SJSA1 (cell line): ENCODE measurements around the gene NGLY1. TPM values are rescaled to one million over a fixed set of nuclear protein-coding genes. Genes with fewer than 3 reads are reported as not detected.

Experiments used
- DNase-seq, 2 experiments: peaks; one replicate each; pipeline ENCODE4 v3.0.0-alpha.2; 2015 to 2020; ENCODE audit warnings: low spot score in 2 of 2, low read depth in 1 of 2
- H3K27ac ChIP-seq: fragments of 250-450 bp; sonication (Bioruptor Pico); 2 replicates; pipeline ENCODE4 v1.5.1; 2020; ENCODE audit warnings: mild to moderate bottlenecking, moderate library complexity
- H3K27me3 ChIP-seq: fragments of 250-450 bp; sonication (Bioruptor Pico); replicated peaks from 2 replicates; pipeline ENCODE4 v1.5.1; 2020; ENCODE audit warnings: mild to moderate bottlenecking, moderate library complexity
- H3K36me3 ChIP-seq: fragments of 250-450 bp; sonication (Bioruptor Pico); 2 replicates; pipeline ENCODE4 v1.5.1; 2020; ENCODE audit warnings: mild to moderate bottlenecking
- H3K4me1 ChIP-seq: fragments of 250-450 bp; sonication (Bioruptor Pico); replicated peaks from 2 replicates; pipeline ENCODE4 v1.6.1; 2021; ENCODE audit warnings: mild to moderate bottlenecking
- H3K4me3 ChIP-seq: fragments of 250-450 bp; sonication (Bioruptor Pico); 2 replicates; pipeline ENCODE4 v1.5.1; 2020; ENCODE audit warnings: mild to moderate bottlenecking
- H3K9me3 ChIP-seq: fragments of 250-450 bp; sonication (Bioruptor Pico); replicated peaks from 2 replicates; pipeline ENCODE4 v1.5.1; 2020; ENCODE audit warnings: mild to moderate bottlenecking
- total RNA-seq: library from RNA; depleted of rRNA; stranded (reverse); fragments of >200 nt; shearing (Covaris generic); gene quantifications from 2 replicates; pipeline ENCODE4 v1.2.3, GENCODE V29; 2014; rRNA removed

The NGLY1 gene
- total RNA-seq, 1 experiment from 2014 or later, result 24.7 TPM

DNA sequence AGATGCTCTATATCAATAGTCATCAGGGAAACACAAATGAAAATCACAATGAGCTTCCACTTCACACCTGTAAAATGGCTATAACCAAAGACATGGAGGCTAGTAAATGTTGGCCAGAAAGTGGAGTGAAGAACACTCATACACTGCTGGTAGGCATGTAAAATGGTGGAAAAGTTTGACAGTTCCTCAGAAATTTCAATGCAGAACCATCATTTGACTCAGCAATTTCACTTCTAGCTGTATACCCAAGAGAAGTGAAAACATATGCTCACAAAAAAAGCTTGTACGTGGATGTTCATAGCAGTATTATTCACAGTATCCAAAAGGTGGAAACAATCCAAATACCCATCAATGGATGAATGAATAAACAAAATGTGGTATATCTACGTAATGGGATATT, 99.4 kb downstream of the NGLY1 start:
- Histone ChIP-seq H3K4me1 (no peaks in the 10 kb centered on the region), H3K27me3 (no peaks in the 10 kb centered on the region), H3K27ac (no peak overlapping the region), H3K36me3 (no peaks in the 10 kb centered on the region), H3K9me3 (no peaks in the 10 kb centered on the region), H3K4me3 (no peak overlapping the region)
- no peak for DNase-seq

DNA sequence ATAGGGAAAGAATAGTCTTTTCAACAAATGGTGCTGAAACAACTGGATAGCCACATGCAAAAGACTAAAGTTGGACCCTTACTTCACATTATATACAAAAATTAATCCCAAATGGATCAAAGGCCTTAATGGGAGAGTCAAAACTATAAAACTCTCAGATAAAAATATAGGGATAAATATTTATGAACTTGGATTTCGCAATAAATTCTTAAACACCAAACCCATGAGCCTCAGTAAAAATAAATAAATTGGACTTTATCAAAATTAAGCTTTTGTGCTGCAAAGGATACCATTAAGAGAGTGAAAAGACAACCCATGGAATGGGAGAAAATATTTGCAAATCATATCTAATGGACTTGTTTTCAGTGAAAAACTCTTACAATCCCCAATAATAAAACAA, 99.8 kb downstream of the NGLY1 start:
- Histone ChIP-seq H3K4me3 (no peak overlapping the region), H3K27ac (no peak overlapping the region), H3K9me3 (no peaks in the 10 kb centered on the region), H3K36me3 (no peaks in the 10 kb centered on the region), H3K27me3 (no peaks in the 10 kb centered on the region), H3K4me1 (no peaks in the 10 kb centered on the region)
- DNase-seq, result no peak

DNA sequence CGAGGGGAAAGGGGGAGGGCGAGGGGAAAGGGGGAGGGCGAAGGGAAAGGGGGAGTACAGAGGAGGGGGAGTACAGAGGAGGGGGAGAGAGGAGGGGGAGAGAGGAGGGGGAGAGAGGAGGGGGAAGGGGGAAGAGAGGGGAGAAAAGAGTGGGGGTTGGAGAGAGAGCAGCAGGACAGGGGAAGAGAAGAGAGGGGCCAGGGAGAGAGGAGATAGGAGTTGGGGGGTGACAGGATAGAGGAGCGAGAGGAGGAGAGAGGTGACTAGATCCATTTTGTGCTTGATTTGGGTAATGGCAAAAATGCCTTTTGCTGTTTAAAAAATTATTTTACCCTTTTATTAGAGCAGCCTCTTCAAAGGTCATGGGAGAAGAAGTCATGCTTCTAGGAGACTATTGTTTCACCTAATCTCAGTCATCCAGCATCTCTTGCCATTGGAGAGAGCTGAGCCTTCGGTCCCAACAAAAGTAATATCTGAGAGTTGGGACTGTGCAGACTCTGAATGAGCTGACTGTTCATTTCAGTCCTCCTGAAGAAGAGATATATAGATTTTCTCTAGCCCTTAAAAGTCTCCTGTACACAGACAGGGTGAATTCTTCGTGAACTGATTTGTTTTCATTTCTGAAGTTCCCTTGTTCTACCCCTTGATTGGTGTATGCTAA, 103.5 kb downstream of the NGLY1 start:
- no peak for DNase-seq
- Histone ChIP-seq H3K9me3 (no peaks in the 10 kb centered on the region), H3K27me3 (no peaks in the 10 kb centered on the region), H3K4me1 (no peaks in the 10 kb centered on the region), H3K4me3 (no peak overlapping the region), H3K27ac (no peak overlapping the region), H3K36me3 (no peaks in the 10 kb centered on the region)

DNA sequence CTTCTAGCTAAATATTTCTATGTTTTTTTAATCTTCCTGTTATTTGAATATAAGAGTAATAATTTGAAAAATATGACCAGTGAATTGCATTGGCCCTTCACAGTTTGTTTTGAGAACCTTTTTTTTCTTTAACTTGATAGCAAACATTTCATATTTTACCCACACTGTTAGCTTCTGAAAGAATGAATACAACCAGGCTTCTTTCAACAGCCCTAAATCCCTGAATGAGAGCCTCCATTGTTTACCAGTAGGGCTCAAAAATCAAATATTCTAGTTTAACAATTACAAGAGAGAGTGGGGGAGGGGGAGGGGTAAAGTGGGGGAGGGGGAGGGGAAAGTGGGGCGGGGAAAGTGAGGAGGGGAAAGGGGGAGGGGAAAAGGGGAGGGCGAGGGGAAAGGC, 104.1 kb downstream of the NGLY1 start:
- H3K36me3 ChIP-seq, result no peaks in the 10 kb centered on the region
- no peaks in the 10 kb centered on the region for H3K27me3 ChIP-seq
- no peak overlapping the region for H3K27ac ChIP-seq
- H3K9me3 ChIP-seq, result no peaks in the 10 kb centered on the region
- no peak for DNase-seq
- no peaks in the 10 kb centered on the region for H3K4me1 ChIP-seq
- H3K4me3 ChIP-seq, result no peak overlapping the region

DNA sequence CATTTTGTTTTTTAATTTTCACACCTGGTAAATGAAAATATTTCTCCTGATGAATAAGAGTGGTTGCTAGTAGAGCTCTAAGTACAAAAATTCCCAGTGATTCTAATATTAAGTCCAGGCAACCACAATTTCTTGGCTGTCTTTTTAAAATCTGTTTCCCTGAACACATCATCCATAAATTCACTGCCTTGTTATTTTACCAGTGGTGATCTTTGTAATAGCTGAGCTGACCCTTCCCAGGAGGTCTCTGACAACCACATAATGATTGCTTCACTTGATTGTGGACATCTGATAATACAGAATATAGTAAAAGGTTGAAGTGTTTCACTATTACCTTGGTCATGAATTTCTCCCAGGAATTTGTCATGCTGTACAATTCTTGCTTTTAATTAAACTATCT, 104.7 kb downstream of the NGLY1 start:
- no peak for DNase-seq
- Histone ChIP-seq H3K4me1 (no peaks in the 10 kb centered on the region), H3K27me3 (no peaks in the 10 kb centered on the region), H3K27ac (no peak overlapping the region), H3K36me3 (no peaks in the 10 kb centered on the region), H3K4me3 (no peak overlapping the region), H3K9me3 (no peaks in the 10 kb centered on the region)

DNA sequence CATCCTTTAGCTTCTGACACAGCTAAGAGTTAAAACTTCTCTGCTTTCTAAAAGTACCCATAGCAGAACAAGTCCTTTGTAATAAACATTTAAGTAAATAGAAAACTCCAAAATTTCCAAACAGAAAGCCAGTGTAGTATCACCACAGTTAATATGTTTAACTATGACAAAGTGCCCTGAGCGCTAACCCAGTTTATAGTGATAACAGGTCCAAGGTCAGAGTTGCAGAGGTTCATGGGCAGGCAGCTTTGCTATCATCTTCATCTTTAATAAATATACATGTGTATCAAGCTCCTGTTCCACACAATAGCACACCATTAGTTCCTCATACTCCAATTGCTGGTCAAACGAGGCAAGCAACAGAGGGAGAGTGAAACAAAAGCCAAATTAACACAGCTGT, 106.1 kb downstream of the NGLY1 start:
- DNase-seq, result no peak
- Histone ChIP-seq H3K4me3 (no peak overlapping the region), H3K27me3 (no peaks in the 10 kb centered on the region), H3K36me3 (no peaks in the 10 kb centered on the region), H3K9me3 (no peaks in the 10 kb centered on the region), H3K27ac (no peak overlapping the region), H3K4me1 (no peaks in the 10 kb centered on the region)

DNA sequence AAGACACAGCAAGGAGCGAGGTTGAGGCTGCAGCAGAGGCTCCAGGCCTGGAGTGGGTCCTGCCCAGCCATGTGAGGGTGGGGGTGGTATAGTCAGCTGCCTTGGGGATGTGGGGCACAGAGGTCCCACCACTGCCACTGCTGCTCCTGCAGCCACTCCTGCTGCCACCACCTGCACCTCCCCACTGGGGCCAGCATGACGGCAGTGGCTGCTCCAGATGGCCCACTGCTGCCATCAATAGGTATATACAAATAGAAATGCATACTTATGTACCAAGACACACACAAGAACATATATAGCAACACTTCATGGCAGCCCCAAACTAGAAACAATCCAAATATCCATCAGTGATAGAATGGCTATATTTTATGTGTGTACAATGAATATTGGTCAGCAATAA, 108.6 kb downstream of the NGLY1 start:
- Histone ChIP-seq H3K9me3 (no peaks in the 10 kb centered on the region), H3K4me1 (no peaks in the 10 kb centered on the region), H3K4me3 (no peak overlapping the region), H3K36me3 (no peaks in the 10 kb centered on the region), H3K27ac (no peak overlapping the region), H3K27me3 (no peaks in the 10 kb centered on the region)
- DNase-seq, result no peak

DNA sequence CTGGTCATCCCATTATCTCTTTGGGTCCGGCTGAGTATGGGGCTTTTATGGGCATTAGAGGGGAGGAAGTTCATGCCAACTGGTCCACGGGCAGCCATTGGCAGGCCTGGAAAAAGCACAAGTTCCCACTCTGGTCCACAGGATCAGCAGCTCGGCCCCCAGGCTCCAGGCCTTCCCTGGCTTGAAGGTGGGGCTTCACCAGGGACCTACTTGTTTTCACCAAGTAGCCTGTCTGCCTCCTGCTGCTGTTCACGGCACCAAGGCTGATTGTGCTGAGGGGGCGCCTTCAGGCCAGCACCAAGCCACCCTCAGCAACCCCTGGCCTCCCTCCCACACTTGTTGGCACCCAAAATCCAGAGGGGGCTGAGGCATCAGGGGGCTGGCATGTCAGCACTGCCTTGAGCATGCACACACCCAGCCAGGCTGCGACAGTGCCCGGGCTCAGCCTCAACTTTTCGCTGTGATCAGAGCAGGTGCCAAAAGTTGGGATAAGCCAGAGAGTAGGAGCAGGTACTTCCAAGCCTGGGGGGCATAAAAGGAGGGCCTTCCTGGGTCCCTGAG, 109.4 kb downstream of the NGLY1 start:
- H3K9me3 ChIP-seq, result no peaks in the 10 kb centered on the region
- no peak overlapping the region for H3K4me3 ChIP-seq
- H3K27ac ChIP-seq, result no peak overlapping the region
- no peak for DNase-seq
- H3K4me1 ChIP-seq, result no peaks in the 10 kb centered on the region
- no peaks in the 10 kb centered on the region for H3K36me3 ChIP-seq
- no peaks in the 10 kb centered on the region for H3K27me3 ChIP-seq

Other genes starting within 250 kb of the NGLY1 start
- gene TOP2B, start 118.5 kb downstream of the NGLY1 start, total RNA-seq, result 76.4 and 77.0 TPM in 2 replicates
- gene OXSM, start 6.6 kb upstream of the NGLY1 start, total RNA-seq, result 6.2 and 12.2 TPM in 2 replicates